ENCODE results near the gene SMCO4.

SMCO4 gene

GRCh38 chr11:93492464-93493251 lies 50.5 kb downstream of the SMCO4 start:
- H3K4me3 ChIP-seq (ENCODE audit: low read length): no peak overlapping the region
- no peak for TF ChIP-seq ZNF274 (IDR thresholded peaks at IDR 0.05; ENCODE audit: low read depth, low read length)

GRCh38 chr11:93491973-93492372 lies 51.2 kb downstream of the SMCO4 start:
- H3K4me3 ChIP-seq (ENCODE audit: low read length): no peak overlapping the region
- TF ChIP-seq ZNF274 (IDR thresholded peaks at IDR 0.05; ENCODE audit: low read depth, low read length): no peak

GRCh38 chr11:93490996-93491618 lies 52.1 kb downstream of the SMCO4 start:
- no peak for TF ChIP-seq ZNF274 (IDR thresholded peaks at IDR 0.05; ENCODE audit: low read depth, low read length)
- no peak overlapping the region for H3K4me3 ChIP-seq (ENCODE audit: low read length)

- no peak for TF ChIP-seq ZNF274 (IDR thresholded peaks at IDR 0.05; ENCODE audit: low read depth, low read length)
- no peak overlapping the region for H3K4me3 ChIP-seq (ENCODE audit: low read length)
These were observed 53.4 kb downstream of the SMCO4 start for GRCh38 chr11:93489841-93490240.

- no peak for TF ChIP-seq ZNF274 (IDR thresholded peaks at IDR 0.05; ENCODE audit: low read depth, low read length)
- no peak overlapping the region for H3K4me3 ChIP-seq (ENCODE audit: low read length)
These were observed 56.1 kb downstream of the SMCO4 start for GRCh38 chr11:93487032-93487483.

- no peak overlapping the region for H3K4me3 ChIP-seq (ENCODE audit: low read length)
- TF ChIP-seq ZNF274 (IDR thresholded peaks at IDR 0.05; ENCODE audit: low read depth, low read length): no peak
These were observed 57.2 kb downstream of the SMCO4 start for GRCh38 chr11:93485983-93486382.

GRCh38 chr11:93484716-93485115 lies 58.5 kb downstream of the SMCO4 start:
- H3K4me3 ChIP-seq (ENCODE audit: low read length): no peak overlapping the region
- TF ChIP-seq ZNF274 (IDR thresholded peaks at IDR 0.05; ENCODE audit: low read depth, low read length): no peak

GRCh38 chr11:93482556-93482955 lies 60.6 kb downstream of the SMCO4 start:
- H3K4me3 ChIP-seq (ENCODE audit: low read length): no peak overlapping the region
- no peak for TF ChIP-seq ZNF274 (IDR thresholded peaks at IDR 0.05; ENCODE audit: low read depth, low read length)

- TF ChIP-seq ZNF274 (IDR thresholded peaks at IDR 0.05; ENCODE audit: low read depth, low read length): no peak
These were observed 61.5 kb downstream of the SMCO4 start for GRCh38 chr11:93481696-93482095.

GRCh38 chr11:93481279-93481678 lies 61.9 kb downstream of the SMCO4 start:
- TF ChIP-seq ZNF274 (IDR thresholded peaks at IDR 0.05; ENCODE audit: low read depth, low read length): no peak
- no peak overlapping the region for H3K4me3 ChIP-seq (ENCODE audit: low read length)

More at GRCh38 chr11:93481696-93482095, 61.5 kb downstream of the SMCO4 start:
- no peak overlapping the region for H3K4me3 ChIP-seq (ENCODE audit: low read length)

- no peak for TF ChIP-seq ZNF274 (IDR thresholded peaks at IDR 0.05; ENCODE audit: low read depth, low read length)
- H3K4me3 ChIP-seq (ENCODE audit: low read length): no peak overlapping the region
These were observed 62.4 kb downstream of the SMCO4 start for GRCh38 chr11:93480756-93481155.

GRCh38 chr11:93480256-93480655 lies 62.9 kb downstream of the SMCO4 start:
- H3K4me3 ChIP-seq (ENCODE audit: low read length): no peak overlapping the region
- TF ChIP-seq ZNF274 (IDR thresholded peaks at IDR 0.05; ENCODE audit: low read depth, low read length): no peak

GRCh38 chr11:93478841-93479240 lies 64.3 kb downstream of the SMCO4 start:
- H3K4me3 ChIP-seq (ENCODE audit: low read length): no peak overlapping the region
- no peak for TF ChIP-seq ZNF274 (IDR thresholded peaks at IDR 0.05; ENCODE audit: low read depth, low read length)

GRCh38 chr11:93477684-93478234 lies 65.4 kb downstream of the SMCO4 start:
- TF ChIP-seq ZNF274 (IDR thresholded peaks at IDR 0.05; ENCODE audit: low read depth, low read length): no peak
- no peak overlapping the region for H3K4me3 ChIP-seq (ENCODE audit: low read length)

GRCh38 chr11:93476796-93477195 lies 66.4 kb downstream of the SMCO4 start:
- TF ChIP-seq ZNF274 (IDR thresholded peaks at IDR 0.05; ENCODE audit: low read depth, low read length): no peak
- H3K4me3 ChIP-seq (ENCODE audit: low read length): no peak overlapping the region
